GM19351 (cell line): ENCODE results near the gene NTSR1.

Experiments used
- ATAC-seq: cut with Tn5 transposase; IDR thresholded peaks from one replicate; pipeline ENCODE4 v1.9.1; 2021; ENCODE audit warnings: mild to moderate bottlenecking, moderate library complexity; ENCODE audit not compliant: unreplicated experiment

The NTSR1 gene

GRCh38 chr20:62737271-62737811 is 28.7 kb downstream of the NTSR1 start:
- no peak for ATAC-seq

- ATAC-seq = no peak
Observed at GRCh38 chr20:62738025-62738881, 29.6 kb downstream of the NTSR1 start.

GRCh38 chr20:62739067-62739466 is 30.4 kb downstream of the NTSR1 start:
- ATAC-seq = no peak

GRCh38 chr20:62739581-62740285 is 31.1 kb downstream of the NTSR1 start:
- ATAC-seq = peak; percentile 25

GRCh38 chr20:62740286-62741141 is 31.9 kb downstream of the NTSR1 start:
- ATAC-seq = peak; percentile 86

- ATAC-seq = no peak
Observed at GRCh38 chr20:62741191-62741691, 32.6 kb downstream of the NTSR1 start.

GRCh38 chr20:62741701-62742491 is 33.3 kb downstream of the NTSR1 start:
- no peak for ATAC-seq

- no peak for ATAC-seq
Observed at GRCh38 chr20:62742550-62742949, 33.9 kb downstream of the NTSR1 start.

- ATAC-seq = no peak
Observed at GRCh38 chr20:62742979-62743776, 34.5 kb downstream of the NTSR1 start.

- no peak for ATAC-seq
Observed at GRCh38 chr20:62743777-62744317, 35.2 kb downstream of the NTSR1 start.

GRCh38 chr20:62744741-62745191 is 36.1 kb downstream of the NTSR1 start:
- no peak for ATAC-seq

- no peak for ATAC-seq
Observed at GRCh38 chr20:62745279-62745951, 36.8 kb downstream of the NTSR1 start.

- ATAC-seq = no peak
Observed at GRCh38 chr20:62745952-62746288, 37.3 kb downstream of the NTSR1 start.

GRCh38 chr20:62748311-62748710 is 39.7 kb downstream of the NTSR1 start:
- ATAC-seq = no peak

GRCh38 chr20:62749851-62750445 is 41.3 kb downstream of the NTSR1 start:
- ATAC-seq = no peak

GRCh38 chr20:62751551-62752150 is 43.0 kb downstream of the NTSR1 start:
- ATAC-seq = no peak

- no peak for ATAC-seq
Observed at GRCh38 chr20:62752181-62752670, 43.6 kb downstream of the NTSR1 start.
